ENCODE results near the gene CES4A.

CES4A gene

GRCh38 chr16:67016681-67017420, 28.5 kb downstream of the CES4A start:
- DNase-seq (ENCODE audit: insufficient read length) (no peak), FAIRE-seq (no peak)
- TF ChIP-seq POLR2A (IDR thresholded peaks at IDR 0.05; ENCODE audit: low read depth, low read length) (no peak), POLR2AphosphoS5 (IDR thresholded peaks at IDR 0.05; ENCODE audit: low read depth, low read length) (no peak), TAF1 (IDR thresholded peaks at IDR 0.05; ENCODE audit: borderline replicate concordance, low read depth, low read length) (no peak)

GRCh38 chr16:67017421-67017750, 29.0 kb downstream of the CES4A start:
- TF ChIP-seq POLR2AphosphoS5 (IDR thresholded peaks at IDR 0.05; ENCODE audit: low read depth, low read length) (no peak), POLR2A (IDR thresholded peaks at IDR 0.05; ENCODE audit: low read depth, low read length) (no peak), TAF1 (IDR thresholded peaks at IDR 0.05; ENCODE audit: borderline replicate concordance, low read depth, low read length) (no peak)
- DNase-seq (ENCODE audit: insufficient read length) (no peak), FAIRE-seq (no peak)

GRCh38 chr16:67017810-67018488, 29.6 kb downstream of the CES4A start:
- DNase-seq (ENCODE audit: insufficient read length) (peak; percentile 61), FAIRE-seq (peak; percentile 98)
- no peak for TF ChIP-seq POLR2A (IDR thresholded peaks at IDR 0.05; ENCODE audit: low read depth, low read length)
- no peak for TF ChIP-seq TAF1 (IDR thresholded peaks at IDR 0.05; ENCODE audit: borderline replicate concordance, low read depth, low read length)
- TF ChIP-seq POLR2AphosphoS5 (IDR thresholded peaks at IDR 0.05; ENCODE audit: low read depth, low read length): no peak

- no peak for FAIRE-seq
These were observed 30.8 kb downstream of the CES4A start for GRCh38 chr16:67019171-67019570.

GRCh38 chr16:67021321-67021720, 32.9 kb downstream of the CES4A start:
- DNase-seq (ENCODE audit: insufficient read length) (no peak), FAIRE-seq (no peak)
- no peak for TF ChIP-seq POLR2A (IDR thresholded peaks at IDR 0.05; ENCODE audit: low read depth, low read length)
- TF ChIP-seq POLR2AphosphoS5 (IDR thresholded peaks at IDR 0.05; ENCODE audit: low read depth, low read length): no peak
- no peak for TF ChIP-seq TAF1 (IDR thresholded peaks at IDR 0.05; ENCODE audit: borderline replicate concordance, low read depth, low read length)

More at GRCh38 chr16:67019171-67019570, 30.8 kb downstream of the CES4A start:
- TF ChIP-seq TAF1 (IDR thresholded peaks at IDR 0.05; ENCODE audit: borderline replicate concordance, low read depth, low read length) (no peak), POLR2A (IDR thresholded peaks at IDR 0.05; ENCODE audit: low read depth, low read length) (no peak), POLR2AphosphoS5 (IDR thresholded peaks at IDR 0.05; ENCODE audit: low read depth, low read length) (no peak)
- no peak for DNase-seq (ENCODE audit: insufficient read length)

- no peak for FAIRE-seq
- DNase-seq (ENCODE audit: insufficient read length): no peak
- no peak for TF ChIP-seq POLR2AphosphoS5 (IDR thresholded peaks at IDR 0.05; ENCODE audit: low read depth, low read length)
- TF ChIP-seq POLR2A (IDR thresholded peaks at IDR 0.05; ENCODE audit: low read depth, low read length): no peak
- TF ChIP-seq TAF1 (IDR thresholded peaks at IDR 0.05; ENCODE audit: borderline replicate concordance, low read depth, low read length): no peak
These were observed 34.3 kb downstream of the CES4A start for GRCh38 chr16:67022531-67023214.

GRCh38 chr16:67023689-67024088, 35.3 kb downstream of the CES4A start:
- DNase-seq (ENCODE audit: insufficient read length): no peak
- no peak for FAIRE-seq
- TF ChIP-seq POLR2AphosphoS5 (IDR thresholded peaks at IDR 0.05; ENCODE audit: low read depth, low read length) (no peak), TAF1 (IDR thresholded peaks at IDR 0.05; ENCODE audit: borderline replicate concordance, low read depth, low read length) (no peak), POLR2A (IDR thresholded peaks at IDR 0.05; ENCODE audit: low read depth, low read length) (no peak)

- DNase-seq (ENCODE audit: insufficient read length): no peak
- FAIRE-seq: no peak
- TF ChIP-seq POLR2AphosphoS5 (IDR thresholded peaks at IDR 0.05; ENCODE audit: low read depth, low read length): no peak
- TF ChIP-seq TAF1 (IDR thresholded peaks at IDR 0.05; ENCODE audit: borderline replicate concordance, low read depth, low read length): no peak
- TF ChIP-seq POLR2A (IDR thresholded peaks at IDR 0.05; ENCODE audit: low read depth, low read length): no peak
These were observed 36.2 kb downstream of the CES4A start for GRCh38 chr16:67024384-67025209.

GRCh38 chr16:67025210-67025550, 36.8 kb downstream of the CES4A start:
- TF ChIP-seq POLR2A (IDR thresholded peaks at IDR 0.05; ENCODE audit: low read depth, low read length): no peak
- TF ChIP-seq TAF1 (IDR thresholded peaks at IDR 0.05; ENCODE audit: borderline replicate concordance, low read depth, low read length): no peak
- no peak for TF ChIP-seq POLR2AphosphoS5 (IDR thresholded peaks at IDR 0.05; ENCODE audit: low read depth, low read length)
- DNase-seq (ENCODE audit: insufficient read length): no peak
- FAIRE-seq: no peak

- TF ChIP-seq TAF1 (IDR thresholded peaks at IDR 0.05; ENCODE audit: borderline replicate concordance, low read depth, low read length): no peak
- no peak for TF ChIP-seq POLR2AphosphoS5 (IDR thresholded peaks at IDR 0.05; ENCODE audit: low read depth, low read length)
- TF ChIP-seq POLR2A (IDR thresholded peaks at IDR 0.05; ENCODE audit: low read depth, low read length): no peak
- DNase-seq (ENCODE audit: insufficient read length): no peak
- no peak for FAIRE-seq
These were observed 38.2 kb downstream of the CES4A start for GRCh38 chr16:67026570-67026969.

GRCh38 chr16:67027046-67027445, 38.7 kb downstream of the CES4A start:
- no peak for TF ChIP-seq POLR2A (IDR thresholded peaks at IDR 0.05; ENCODE audit: low read depth, low read length)
- no peak for TF ChIP-seq POLR2AphosphoS5 (IDR thresholded peaks at IDR 0.05; ENCODE audit: low read depth, low read length)
- no peak for TF ChIP-seq TAF1 (IDR thresholded peaks at IDR 0.05; ENCODE audit: borderline replicate concordance, low read depth, low read length)
- FAIRE-seq: no peak
- DNase-seq (ENCODE audit: insufficient read length): no peak

Measured in GM12892 (cell line).